ENCODE results near the gene ZNF536. TPM values are rescaled to one million over a fixed set of nuclear protein-coding genes. Genes with fewer than 3 reads are reported as not detected.

Gene ZNF536
- total and polyA plus RNA-seq, 2 of the 4 experiments (the other 2 are of a cell fraction), result not detected

GRCh38 chr19:30378701-30379100, 6.5 kb downstream of the ZNF536 start:
- H3K27me3 ChIP-seq (ENCODE audit: control insufficient read depth, insufficient read depth, low read length), result no peaks in the 10 kb centered on the region
- in situ Hi-C loops (cut with MboI; ENCODE audit: low sequenced_read_pairs), result no loop called here
- ATAC-seq (ENCODE audit: low read depth), result no peak

More at GRCh38 chr19:30378701-30379100, 6.5 kb downstream of the ZNF536 start:
- no TSS peak for BruUV-seq (replicated peaks)
- Histone ChIP-seq H2AFZ (replicated peaks; ENCODE audit: low read length, poor library complexity) (no peak overlapping the region), H2BK5ac (ENCODE audit: low read depth, low read length, poor library complexity, severe bottlenecking) (no peak overlapping the region), H3K9me1 (ENCODE audit: insufficient read depth, low read length) (no peaks in the 10 kb centered on the region), H3K23ac (ENCODE audit: low read depth, low read length) (no peak overlapping the region), H3K18ac (ENCODE audit: low read depth, low read length) (no peak overlapping the region), H4K91ac (ENCODE audit: insufficient read depth, low read depth, low read length) (no peak overlapping the region), H3K79me1 (ENCODE audit: low read depth in 1 of 2, low read length in 2 of 2) (no peaks in the 10 kb centered on the region), H3K9ac (ENCODE audit: low read depth, low read length) (no peak overlapping the region), H2BK120ac (ENCODE audit: low read depth, low read length) (no peak overlapping the region), H2BK20ac (ENCODE audit: low read depth, low read length) (no peak overlapping the region), H3K4me2 (ENCODE audit: low read depth, low read length) (no peak overlapping the region), H3K36me3 (ENCODE audit: control insufficient read depth, insufficient read depth, low read length) (no peaks in the 10 kb centered on the region), H3K4ac (ENCODE audit: low read depth, low read length) (no peak overlapping the region), H2AK5ac (ENCODE audit: low read depth, low read length) (no peak overlapping the region), H4K5ac (ENCODE audit: low read depth, low read length) (no peak overlapping the region), H4K8ac (ENCODE audit: low read depth in 2 of 2, low read length in 2 of 2) (no peak overlapping the region), H3K4me3 (ENCODE audit: insufficient read depth, low read depth, low read length) (no peak overlapping the region), H3K9me3 (ENCODE audit: control insufficient read depth, insufficient read depth, low read length) (peaks cover 20% of the 10 kb centered on the region), H4K20me1 (ENCODE audit: insufficient read depth, low read length) (no peaks in the 10 kb centered on the region), H2AK9ac (replicated peaks; ENCODE audit: low read depth, low read length, poor library complexity) (no peak overlapping the region), H3K56ac (ENCODE audit: extremely low read depth, insufficient read depth, low read length) (no peak overlapping the region), H2BK15ac (ENCODE audit: low read depth, low read length) (no peak overlapping the region), H3K14ac (replicated peaks; ENCODE audit: low read depth, low read length) (no peak overlapping the region), H3K27ac (ENCODE audit: insufficient read depth, low read length) (no peak overlapping the region), H3K4me1 (ENCODE audit: control insufficient read depth, insufficient read depth, low read length) (no peaks in the 10 kb centered on the region)
- TF ChIP-seq MXI1 (IDR thresholded peaks at IDR 0.05; ENCODE audit: borderline replicate concordance, low read depth, low read length) (no peak), CTCF (conservative IDR thresholded peaks at IDR 0.05; ENCODE audit: low read depth, low read length) (no peak), RAD21 (IDR thresholded peaks at IDR 0.05; ENCODE audit: low read length) (no peak), CHD1 (IDR thresholded peaks at IDR 0.05; ENCODE audit: low read depth, low read length) (no peak)
- POLR2A ChIA-PET (ENCODE audit: unreplicated experiment), result no interaction called here
- WGBS, 2 experiments (ENCODE audit: extremely low coverage in 2 of 2, insufficient read length in 1 of 2), result no CpG with 5 or more reads among the region's 4 CpGs
- dilution Hi-C loops (cut with HindIII; ENCODE audit: low sequenced_read_pairs, unreplicated experiment), result no loop called here
- no peak for DNase-seq
- CTCF ChIA-PET, result no interaction called here
- intact Hi-C loops (cut with micrococcal nuclease), result no loop called here

Measured in IMR-90 (cell line).